Right atrium auricular region (tissue), 2 donors: ENCODE measurements around the gene PHYHD1. TPM values are rescaled to one million over a fixed set of nuclear protein-coding genes. Genes with fewer than 3 reads are reported as not detected.

Experiments used
- DNase-seq: peaks from one replicate; pipeline ENCODE4 v3.0.0-alpha.2; 2019; ENCODE audit warnings: low spot score
- H3K27ac ChIP-seq, 2 donors: fragments of 200-600 bp; sonication (generic); 1 replicate in 1 of 2; 2 replicates in 1 of 2; pipeline ENCODE4 v1.5.1; 2016 to 2019
- H3K27me3 ChIP-seq, 2 donors: fragments of 200-600 bp; sonication (generic); one replicate each; pipeline versions ENCODE4 v1.5.1 to v1.6.0; 2017 to 2019
- H3K36me3 ChIP-seq: fragments of 200-600 bp; sonication (generic); one replicate; pipeline ENCODE4 v1.5.1; 2016
- H3K4me1 ChIP-seq, 2 donors: fragments of 200-600 bp; sonication (generic); one replicate each; pipeline versions ENCODE4 v1.5.1 to v1.6.0; 2017 to 2019
- H3K4me3 ChIP-seq, 2 donors: fragments of 200-600 bp; sonication (generic); 1 replicate in 1 of 2; 2 replicates in 1 of 2; pipeline ENCODE4 v1.5.1; 2017 to 2019; ENCODE audit warnings: mild to moderate bottlenecking in 1 of 2, moderate library complexity in 1 of 2
- H3K9me3 ChIP-seq, 2 donors: fragments of 200-600 bp; sonication (generic); one replicate each; pipeline ENCODE4 v1.5.1; 2019
- CTCF ChIP-seq, 2 donors: fragments of 200-600 bp; sonication (generic); IDR thresholded peaks; one replicate each; pipeline ENCODE4 v1.5.1; 2019; ENCODE audit warnings: antibody characterized with exemption in 2 of 2
- total RNA-seq, 2 donors: library from RNA; depleted of rRNA; stranded (reverse); fragments of >200 nt; gene quantifications; one replicate each; pipeline ENCODE4 v1.1.0, GENCODE V29; 2016

Gene PHYHD1
- total RNA-seq, 2 donors from 2014 or later = 21.3 to 51.9 TPM

GRCh38 chr9:128918921-128919320, 1.9 kb upstream of the PHYHD1 start:
- H3K27ac ChIP-seq = peak overlapping the region; percentile 83 to 89
- no peak overlapping the region for H3K4me3 ChIP-seq
- no peak for TF ChIP-seq CTCF (IDR thresholded peaks at IDR 0.05)
- no peak for DNase-seq
- H3K27me3 ChIP-seq = no peaks in the 10 kb centered on the region
- peaks cover 24% of the 10 kb centered on the region for H3K36me3 ChIP-seq
- peaks cover 0 to 84% of the 10 kb centered on the region in 2 donors for H3K4me1 ChIP-seq
- no peaks in the 10 kb centered on the region for H3K9me3 ChIP-seq

- no peak for DNase-seq
- Histone ChIP-seq H3K4me3 (no peak overlapping the region), H3K9me3 (no peaks in the 10 kb centered on the region), H3K4me1 (peaks cover 0 to 77% of the 10 kb centered on the region in 2 donors), H3K36me3 (peaks cover 24% of the 10 kb centered on the region), H3K27ac (peak overlapping the region; percentile 83 to 89), H3K27me3 (no peaks in the 10 kb centered on the region)
- TF ChIP-seq CTCF (IDR thresholded peaks at IDR 0.05) = no peak
Measured at GRCh38 chr9:128919402-128920089, 1.2 kb upstream of the PHYHD1 start.

GRCh38 chr9:128921881-128922763, 1.3 kb downstream of the PHYHD1 start:
- Histone ChIP-seq H3K27me3 (no peaks in the 10 kb centered on the region), H3K4me1 (peaks cover 0 to 53% of the 10 kb centered on the region in 2 donors), H3K4me3 (peak overlapping the region; percentile 50 to 61), H3K27ac (peak overlapping the region; percentile 83 to 89), H3K9me3 (no peaks in the 10 kb centered on the region), H3K36me3 (peaks cover 11% of the 10 kb centered on the region)
- TF ChIP-seq CTCF (IDR thresholded peaks at IDR 0.05) = no peak
- peak; percentile 69 for DNase-seq

GRCh38 chr9:128923493-128923883, 2.7 kb downstream of the PHYHD1 start:
- TF ChIP-seq CTCF (IDR thresholded peaks at IDR 0.05) = no peak
- Histone ChIP-seq H3K36me3 (no peaks in the 10 kb centered on the region), H3K4me3 (no peak overlapping the region), H3K27ac (no peak overlapping the region), H3K27me3 (no peaks in the 10 kb centered on the region), H3K9me3 (no peaks in the 10 kb centered on the region), H3K4me1 (peaks cover 0 to 49% of the 10 kb centered on the region in 2 donors)
- DNase-seq = no peak

GRCh38 chr9:128927731-128928411, 7.1 kb downstream of the PHYHD1 start:
- no peak overlapping the region for H3K4me3 ChIP-seq
- no peak for DNase-seq
- no peaks in the 10 kb centered on the region for H3K27me3 ChIP-seq
- no peaks in the 10 kb centered on the region for H3K9me3 ChIP-seq
- peaks cover 0 to 7% of the 10 kb centered on the region in 2 donors for H3K4me1 ChIP-seq
- peak; percentile 67 to 90 for TF ChIP-seq CTCF (IDR thresholded peaks at IDR 0.05)
- H3K36me3 ChIP-seq = no peaks in the 10 kb centered on the region
- no peak overlapping the region for H3K27ac ChIP-seq
